GM18526 (cell line): ENCODE measurements around the gene SPATA13.

ENCODE experiments used
- POLR2A ChIP-seq: IDR thresholded peaks from 3 replicates; pipeline ENCODE4 v1.6.1; 2011; ENCODE audit not compliant: insufficient read length; ENCODE audit errors: extremely low read depth

SPATA13 gene

DNA sequence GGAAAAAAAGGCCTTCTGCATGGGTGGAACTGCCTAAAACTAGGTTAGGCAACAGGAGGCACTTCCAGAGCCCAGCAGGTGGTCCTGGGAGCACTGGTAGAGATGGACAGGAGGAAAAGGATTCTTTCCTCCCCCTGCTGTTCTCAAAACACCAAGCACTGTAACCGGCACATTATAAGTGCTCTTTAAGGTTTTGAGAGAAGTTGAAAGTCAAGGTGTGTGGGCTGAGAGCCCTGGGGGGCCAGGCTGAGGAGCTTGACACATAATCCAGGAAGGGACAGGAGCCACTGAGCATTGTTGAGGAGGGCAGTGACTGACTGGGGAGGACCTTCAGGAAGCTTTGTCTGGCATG, 32.3 kb downstream of the SPATA13 start:
- TF ChIP-seq POLR2A: no peak

DNA sequence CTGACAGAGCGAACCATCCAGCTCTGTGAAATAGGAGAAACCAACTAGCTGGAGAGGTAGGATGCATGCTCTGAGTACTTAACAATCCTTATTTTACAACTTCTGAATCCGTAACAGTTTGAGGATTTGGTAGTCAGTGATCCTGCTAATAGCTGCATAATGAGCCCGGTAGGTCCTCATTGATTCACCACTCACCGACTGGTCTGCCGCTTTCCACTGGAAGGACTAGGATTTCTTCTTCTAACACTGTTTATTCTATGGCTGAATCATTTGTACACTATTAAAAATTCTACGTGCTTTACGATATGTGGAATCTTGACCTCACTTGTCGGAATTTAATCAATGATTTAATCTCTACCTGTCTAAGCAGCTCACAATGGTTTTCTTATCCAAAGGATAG, 33.9 kb downstream of the SPATA13 start:
- no peak for TF ChIP-seq POLR2A

DNA sequence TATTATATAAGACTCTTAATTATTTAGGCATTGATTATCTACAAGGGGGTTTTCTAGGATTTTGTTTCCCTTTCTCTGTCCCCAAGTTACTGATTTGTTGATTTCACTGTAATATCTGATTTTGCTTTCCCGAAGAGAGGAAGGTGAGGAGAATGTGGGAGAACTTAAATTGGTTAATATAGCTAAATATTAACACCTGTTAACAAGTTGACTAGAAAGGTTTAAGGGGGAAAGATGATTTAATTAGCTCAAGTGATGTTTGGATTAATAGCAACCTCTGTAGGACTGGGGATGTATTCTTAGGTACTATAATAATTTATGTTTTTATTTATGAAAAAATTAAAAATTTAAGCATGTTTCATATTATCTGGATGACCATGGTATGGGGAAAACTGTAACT, 35.1 kb downstream of the SPATA13 start:
- no peak for TF ChIP-seq POLR2A

GRCh38 chr13:24196593-24197197, 36.2 kb downstream of the SPATA13 start:
- no peak for TF ChIP-seq POLR2A

DNA sequence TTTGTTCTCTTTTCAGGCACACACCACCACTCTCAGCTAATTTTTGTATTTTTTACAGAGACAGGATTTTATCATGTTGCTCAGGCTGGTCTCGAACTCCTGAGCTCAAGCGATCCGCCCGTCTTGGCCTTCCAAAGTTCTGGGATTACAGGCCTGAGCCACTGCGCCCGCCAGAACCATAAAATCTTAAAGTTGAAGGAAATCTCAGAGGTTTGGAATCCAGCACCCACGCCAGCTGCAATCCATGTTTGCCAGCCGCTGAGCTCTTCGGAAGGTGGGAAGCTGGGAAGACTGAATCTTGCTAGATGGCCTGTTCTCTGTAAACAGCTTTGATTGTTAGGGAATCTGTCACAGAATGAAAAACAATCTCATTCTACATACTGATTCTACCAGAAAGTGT, 38.5 kb downstream of the SPATA13 start:
- no peak for TF ChIP-seq POLR2A

DNA sequence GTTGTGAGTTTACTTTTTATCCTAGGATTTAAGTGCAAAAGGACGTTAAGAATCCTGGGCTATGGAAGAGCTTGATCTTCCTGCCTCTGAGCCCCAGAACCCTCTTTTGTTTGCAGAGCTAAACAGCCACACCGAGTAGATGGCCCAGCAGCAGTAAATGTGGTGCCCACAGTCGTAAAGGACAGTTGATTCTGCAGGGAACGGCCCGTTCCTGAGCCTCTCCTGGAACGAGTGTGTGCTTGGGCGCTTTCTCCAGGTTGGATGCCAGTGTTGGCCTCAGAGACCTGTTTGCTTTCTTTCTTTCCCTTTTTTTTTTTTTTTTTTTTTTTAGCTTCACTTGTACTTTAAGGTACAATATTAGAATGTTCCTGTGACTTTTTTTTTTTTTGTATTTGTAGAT, 41.7 kb downstream of the SPATA13 start:
- TF ChIP-seq POLR2A: no peak

GRCh38 chr13:24203273-24203672, 42.8 kb downstream of the SPATA13 start:
- TF ChIP-seq POLR2A: no peak

GRCh38 chr13:24203811-24204210, 43.3 kb downstream of the SPATA13 start:
- no peak for TF ChIP-seq POLR2A

- no peak for TF ChIP-seq POLR2A
Observed at GRCh38 chr13:24207841-24208667, 47.5 kb downstream of the SPATA13 start.

DNA sequence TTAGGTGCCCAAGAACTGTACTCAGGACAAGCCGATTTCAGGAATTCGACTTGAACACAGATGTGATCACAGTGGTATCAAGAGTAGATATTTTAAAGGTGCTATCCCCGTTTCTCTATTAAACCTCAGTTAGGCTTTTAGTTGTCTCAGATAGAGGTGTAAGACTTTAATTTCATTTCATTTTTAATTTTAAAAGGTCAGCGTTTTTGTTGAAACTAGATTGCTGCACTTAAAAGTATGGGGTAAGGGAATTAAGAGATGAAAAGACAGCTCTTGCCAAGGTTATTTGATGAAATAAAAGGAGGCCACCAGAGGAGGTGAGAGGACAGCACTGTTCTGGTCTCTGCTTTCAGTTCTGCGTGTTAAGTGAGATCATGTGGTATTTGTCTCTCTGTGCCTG, 48.6 kb downstream of the SPATA13 start:
- TF ChIP-seq POLR2A: no peak

- no peak for TF ChIP-seq POLR2A
Observed at GRCh38 chr13:24212254-24212653, 51.7 kb downstream of the SPATA13 start.

DNA sequence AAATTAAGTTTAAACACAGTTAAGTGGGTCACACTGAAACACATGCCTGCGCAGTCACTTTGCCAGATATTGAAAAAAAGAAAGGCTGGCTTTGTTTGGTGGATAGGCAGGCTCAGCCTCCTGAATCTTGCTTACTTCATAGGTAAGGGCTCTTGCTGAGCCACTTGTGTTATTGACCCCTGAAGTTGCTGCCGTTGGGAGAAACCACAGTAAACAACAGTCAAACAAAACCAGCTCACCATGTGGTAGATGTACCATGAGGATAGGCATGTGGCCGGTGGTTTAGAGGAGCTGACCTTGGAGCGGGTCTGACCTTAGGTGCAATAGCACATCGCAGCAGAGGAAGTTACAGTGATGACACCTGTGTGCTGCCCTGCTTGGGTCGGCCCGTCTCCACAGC, 52.2 kb downstream of the SPATA13 start:
- TF ChIP-seq POLR2A: no peak

DNA sequence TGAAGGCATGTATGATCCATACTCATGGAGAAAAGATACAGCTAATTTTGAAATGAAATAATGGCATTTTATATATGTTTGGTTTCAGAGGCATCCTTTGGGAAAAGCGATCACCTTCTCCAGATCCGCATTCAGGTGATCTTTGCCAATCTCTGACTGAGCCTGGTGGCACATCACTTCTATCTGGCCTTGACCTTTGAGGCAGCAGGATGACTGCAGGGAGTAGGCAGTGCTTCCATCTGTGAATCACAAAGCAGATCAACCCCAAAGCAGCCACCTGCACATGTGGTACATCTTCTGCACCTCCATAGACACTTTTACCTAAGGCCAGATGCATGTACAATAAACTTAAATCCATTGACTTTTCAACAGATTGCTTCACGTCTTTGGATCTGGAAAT, 53.4 kb downstream of the SPATA13 start:
- TF ChIP-seq POLR2A: no peak

DNA sequence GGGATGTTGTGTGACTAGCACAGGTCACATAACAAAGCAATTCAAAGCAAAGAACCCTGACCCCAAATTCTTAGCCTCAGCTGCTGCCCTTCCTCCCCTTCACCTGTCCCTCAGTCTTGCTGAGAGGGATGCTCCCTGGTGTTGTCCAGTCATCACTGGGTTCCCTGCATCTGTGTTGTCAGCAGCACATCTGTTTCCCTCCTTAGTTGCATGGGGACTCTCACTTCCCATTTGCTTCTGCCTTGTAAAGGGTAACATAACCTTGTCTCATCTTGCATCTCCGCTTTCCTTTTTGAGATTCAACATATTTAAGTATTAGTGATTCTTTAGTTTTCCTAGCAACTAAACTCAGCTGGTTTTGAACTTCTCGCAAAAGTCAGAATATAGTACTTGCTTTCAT, 54.0 kb downstream of the SPATA13 start:
- TF ChIP-seq POLR2A: no peak

DNA sequence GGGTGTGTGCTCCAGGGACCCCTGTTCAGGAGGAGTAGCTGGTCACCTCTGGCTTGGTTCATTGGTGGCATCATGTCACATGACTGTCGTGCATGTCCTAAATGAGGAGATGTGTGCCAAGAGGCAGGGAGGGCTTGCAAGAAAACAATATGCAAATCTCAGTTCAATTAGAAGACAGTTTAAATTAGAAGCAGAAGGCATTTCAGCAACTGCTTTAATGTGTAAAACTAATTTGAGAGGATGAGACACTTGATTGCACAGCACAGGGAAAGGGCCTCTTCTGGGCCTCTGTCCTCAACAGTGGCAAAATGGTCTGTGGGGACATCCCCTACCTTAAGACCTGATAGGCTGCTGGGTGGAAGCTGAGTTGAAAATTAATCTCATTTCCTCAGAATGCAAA, 54.6 kb downstream of the SPATA13 start:
- no peak for TF ChIP-seq POLR2A

DNA sequence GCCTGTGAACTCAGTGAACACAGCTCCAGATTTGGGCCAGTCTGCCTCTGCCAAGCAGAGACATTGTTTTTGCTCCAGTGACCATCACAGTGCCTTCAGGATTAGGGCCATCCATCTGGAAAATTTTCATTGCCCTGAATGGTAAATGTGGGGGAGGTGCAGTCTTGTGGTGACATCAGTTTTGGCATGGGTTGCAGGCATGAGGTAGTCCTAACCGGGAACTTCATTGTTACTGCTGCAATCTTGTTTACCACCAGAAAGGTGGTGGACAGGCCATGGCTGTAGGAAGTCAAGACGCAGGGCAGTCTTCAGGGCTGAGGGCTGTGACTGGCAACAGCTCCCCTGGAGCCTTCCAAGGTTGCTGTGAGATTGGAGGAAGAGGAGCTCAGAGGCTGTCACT, 55.2 kb downstream of the SPATA13 start:
- TF ChIP-seq POLR2A: no peak

GRCh38 chr13:24216176-24216575, 55.7 kb downstream of the SPATA13 start:
- TF ChIP-seq POLR2A: no peak
